HG02981 (cell line): Measurements from ENCODE around the gene RAB44.
A peak's percentile ranks its signal among the peaks of the same experiment; 100 is the strongest.

Experiments used
- ATAC-seq: cut with Tn5 transposase; IDR thresholded peaks from one replicate; pipeline ENCODE4 v1.9.1; 2021; ENCODE audit warnings: mild to moderate bottlenecking, moderate library complexity; ENCODE audit not compliant: unreplicated experiment

Gene RAB44

GRCh38 chr6:36685166-36685924, 12.3 kb upstream of the RAB44 start:
- ATAC-seq: no peak

- ATAC-seq: no peak
Measured at GRCh38 chr6:36685926-36686667, 11.5 kb upstream of the RAB44 start.

- no peak for ATAC-seq
Measured at GRCh38 chr6:36686668-36687513, 10.7 kb upstream of the RAB44 start.

- ATAC-seq: no peak
Measured at GRCh38 chr6:36688063-36688738, 9.4 kb upstream of the RAB44 start.

- no peak for ATAC-seq
Measured at GRCh38 chr6:36688739-36689075, 8.9 kb upstream of the RAB44 start.

- ATAC-seq: no peak
Measured at GRCh38 chr6:36691011-36691410, 6.6 kb upstream of the RAB44 start.

GRCh38 chr6:36691612-36692011, 6.0 kb upstream of the RAB44 start:
- no peak for ATAC-seq

GRCh38 chr6:36692220-36692619, 5.4 kb upstream of the RAB44 start:
- peak; percentile 62 for ATAC-seq

GRCh38 chr6:36692861-36693702, 4.5 kb upstream of the RAB44 start:
- no peak for ATAC-seq

GRCh38 chr6:36694616-36695015, 3.0 kb upstream of the RAB44 start:
- no peak for ATAC-seq

- no peak for ATAC-seq
Measured at GRCh38 chr6:36695414-36695813, 2.2 kb upstream of the RAB44 start.

- ATAC-seq: no peak
Measured at GRCh38 chr6:36698196-36698595, 570 bp downstream of the RAB44 start.

GRCh38 chr6:36698871-36699271, 1.2 kb downstream of the RAB44 start:
- no peak for ATAC-seq

GRCh38 chr6:36699348-36699747, 1.7 kb downstream of the RAB44 start:
- ATAC-seq: no peak

GRCh38 chr6:36700071-36700812, 2.6 kb downstream of the RAB44 start:
- no peak for ATAC-seq

GRCh38 chr6:36700831-36701230, 3.2 kb downstream of the RAB44 start:
- no peak for ATAC-seq

GRCh38 chr6:36701401-36701991, 3.9 kb downstream of the RAB44 start:
- no peak for ATAC-seq

GRCh38 chr6:36702656-36703055, 5.0 kb downstream of the RAB44 start:
- no peak for ATAC-seq

GRCh38 chr6:36703081-36703606, 5.5 kb downstream of the RAB44 start:
- ATAC-seq: no peak
